Ishikawa (cell line): ENCODE measurements around the gene CALCA.

ENCODE experiments used
- CEBPB ChIP-seq: IDR thresholded peaks from 2 replicates; pipeline ENCODE4 v1.6.1; 2012
- CREB1 ChIP-seq: IDR thresholded peaks from 2 replicates; pipeline ENCODE4 v1.6.1; 2012; ENCODE audit warnings: low read depth
- EGR1 ChIP-seq: IDR thresholded peaks from 2 replicates; pipeline ENCODE4 v1.6.1; 2012
- EP300 ChIP-seq: IDR thresholded peaks from 2 replicates; pipeline ENCODE4 v1.6.1; 2012; ENCODE audit warnings: borderline replicate concordance
- FOXM1 ChIP-seq: IDR thresholded peaks from 2 replicates; pipeline ENCODE4 v1.6.1; 2012; ENCODE audit warnings: low read depth, borderline replicate concordance
- NFIC ChIP-seq: IDR thresholded peaks from 2 replicates; pipeline ENCODE4 v1.6.1; 2012
- RAD21 ChIP-seq: IDR thresholded peaks from 2 replicates; pipeline ENCODE4 v1.6.1; 2012; ENCODE audit warnings: low read depth
- TAF1 ChIP-seq: IDR thresholded peaks from 2 replicates; pipeline ENCODE4 v1.6.1; 2012; ENCODE audit warnings: low read depth, mild to moderate bottlenecking
- TCF12 ChIP-seq: IDR thresholded peaks from 2 replicates; pipeline ENCODE4 v1.6.1; 2012; ENCODE audit warnings: low read depth
- TEAD4 ChIP-seq: IDR thresholded peaks from 2 replicates; pipeline ENCODE4 v1.6.1; 2012
- YY1 ChIP-seq: IDR thresholded peaks from 2 replicates; pipeline ENCODE4 v1.6.1; 2012; ENCODE audit warnings: low read depth
- ZBTB7A ChIP-seq: IDR thresholded peaks from 2 replicates; pipeline ENCODE4 v1.6.1; 2012; ENCODE audit warnings: low read depth
- TF ChIP-seq, protein P1 (sequence below): IDR thresholded peaks from 2 replicates; pipeline ENCODE4 v1.6.1; 2012
- TF ChIP-seq, protein P2 (sequence below): IDR thresholded peaks from 2 replicates; pipeline ENCODE4 v1.6.1; 2012; ENCODE audit warnings: low read depth, mild to moderate bottlenecking
- TF ChIP-seq, protein P3 (sequence below): IDR thresholded peaks from 2 replicates; pipeline ENCODE4 v1.6.1; 2012

Gene CALCA

DNA sequence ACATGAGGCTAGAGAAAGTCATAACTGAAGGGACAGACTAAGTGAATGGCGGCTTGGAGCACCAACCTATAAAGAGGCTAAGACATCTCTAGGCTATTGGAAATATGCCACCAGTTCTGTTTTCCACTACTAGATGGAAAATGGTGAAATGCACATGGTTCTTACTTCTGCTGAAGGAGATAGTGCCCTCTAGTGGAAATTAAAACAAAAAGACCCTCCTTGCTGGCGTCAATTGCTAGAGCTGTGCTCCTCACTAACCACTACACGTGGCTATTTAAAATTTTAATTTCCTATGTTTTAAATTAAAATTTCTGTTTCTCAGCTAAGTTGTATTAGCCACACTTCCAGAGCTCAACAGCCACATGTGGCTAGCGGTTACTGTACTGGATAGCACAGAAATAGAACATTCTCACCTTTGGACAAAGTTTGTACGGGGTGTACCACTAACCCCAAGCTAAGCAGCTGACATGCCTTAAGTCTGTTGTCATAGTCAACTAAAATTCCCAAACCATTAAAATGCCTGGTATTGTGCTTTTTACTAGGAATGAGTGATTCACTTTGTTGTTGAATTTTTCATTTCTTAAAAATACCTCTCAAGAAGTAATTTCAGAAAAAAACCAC, 34.1 kb upstream of the CALCA start:
- TF ChIP-seq FOXM1: no peak
- TF ChIP-seq, protein P1, sequence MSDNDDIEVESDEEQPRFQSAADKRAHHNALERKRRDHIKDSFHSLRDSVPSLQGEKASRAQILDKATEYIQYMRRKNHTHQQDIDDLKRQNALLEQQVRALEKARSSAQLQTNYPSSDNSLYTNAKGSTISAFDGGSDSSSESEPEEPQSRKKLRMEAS: peak; percentile 76
- TF ChIP-seq TAF1: no peak
- TF ChIP-seq RAD21: peak; percentile 79

DNA sequence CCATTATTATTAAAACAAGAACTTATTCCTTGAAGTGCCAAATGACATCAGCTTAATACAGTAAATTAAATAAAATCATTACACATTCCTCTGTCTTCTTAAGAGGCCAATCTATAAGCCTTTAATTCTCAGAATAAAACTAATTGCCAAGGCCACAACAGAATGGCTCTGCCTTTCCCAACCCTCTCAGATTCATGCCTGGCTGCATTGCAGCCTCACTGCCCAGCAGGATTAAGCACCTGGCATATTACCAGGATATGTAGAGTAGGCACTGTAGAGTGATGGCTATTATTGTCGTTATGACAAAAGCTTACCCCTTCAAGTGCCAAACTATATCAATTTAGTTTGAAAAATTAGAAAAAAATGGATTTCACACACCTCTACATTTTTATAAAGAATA, 9.4 kb upstream of the CALCA start:
- TF ChIP-seq YY1: no peak
- no peak for TF ChIP-seq CEBPB
- peak; percentile 39; the same call in 1 of the 2 replicates for TF ChIP-seq TEAD4
- no peak for TF ChIP-seq CREB1
- TF ChIP-seq, protein P2, sequence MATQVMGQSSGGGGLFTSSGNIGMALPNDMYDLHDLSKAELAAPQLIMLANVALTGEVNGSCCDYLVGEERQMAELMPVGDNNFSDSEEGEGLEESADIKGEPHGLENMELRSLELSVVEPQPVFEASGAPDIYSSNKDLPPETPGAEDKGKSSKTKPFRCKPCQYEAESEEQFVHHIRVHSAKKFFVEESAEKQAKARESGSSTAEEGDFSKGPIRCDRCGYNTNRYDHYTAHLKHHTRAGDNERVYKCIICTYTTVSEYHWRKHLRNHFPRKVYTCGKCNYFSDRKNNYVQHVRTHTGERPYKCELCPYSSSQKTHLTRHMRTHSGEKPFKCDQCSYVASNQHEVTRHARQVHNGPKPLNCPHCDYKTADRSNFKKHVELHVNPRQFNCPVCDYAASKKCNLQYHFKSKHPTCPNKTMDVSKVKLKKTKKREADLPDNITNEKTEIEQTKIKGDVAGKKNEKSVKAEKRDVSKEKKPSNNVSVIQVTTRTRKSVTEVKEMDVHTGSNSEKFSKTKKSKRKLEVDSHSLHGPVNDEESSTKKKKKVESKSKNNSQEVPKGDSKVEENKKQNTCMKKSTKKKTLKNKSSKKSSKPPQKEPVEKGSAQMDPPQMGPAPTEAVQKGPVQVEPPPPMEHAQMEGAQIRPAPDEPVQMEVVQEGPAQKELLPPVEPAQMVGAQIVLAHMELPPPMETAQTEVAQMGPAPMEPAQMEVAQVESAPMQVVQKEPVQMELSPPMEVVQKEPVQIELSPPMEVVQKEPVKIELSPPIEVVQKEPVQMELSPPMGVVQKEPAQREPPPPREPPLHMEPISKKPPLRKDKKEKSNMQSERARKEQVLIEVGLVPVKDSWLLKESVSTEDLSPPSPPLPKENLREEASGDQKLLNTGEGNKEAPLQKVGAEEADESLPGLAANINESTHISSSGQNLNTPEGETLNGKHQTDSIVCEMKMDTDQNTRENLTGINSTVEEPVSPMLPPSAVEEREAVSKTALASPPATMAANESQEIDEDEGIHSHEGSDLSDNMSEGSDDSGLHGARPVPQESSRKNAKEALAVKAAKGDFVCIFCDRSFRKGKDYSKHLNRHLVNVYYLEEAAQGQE: no peak
- TF ChIP-seq, protein P1: no peak
- TF ChIP-seq FOXM1: no peak
- TF ChIP-seq NFIC: peak; percentile 79
- no peak for TF ChIP-seq ZBTB7A
- no peak for TF ChIP-seq TAF1
- TF ChIP-seq, protein P3, sequence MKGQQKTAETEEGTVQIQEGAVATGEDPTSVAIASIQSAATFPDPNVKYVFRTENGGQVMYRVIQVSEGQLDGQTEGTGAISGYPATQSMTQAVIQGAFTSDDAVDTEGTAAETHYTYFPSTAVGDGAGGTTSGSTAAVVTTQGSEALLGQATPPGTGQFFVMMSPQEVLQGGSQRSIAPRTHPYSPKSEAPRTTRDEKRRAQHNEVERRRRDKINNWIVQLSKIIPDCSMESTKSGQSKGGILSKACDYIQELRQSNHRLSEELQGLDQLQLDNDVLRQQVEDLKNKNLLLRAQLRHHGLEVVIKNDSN: no peak
- TF ChIP-seq EP300: no peak

DNA sequence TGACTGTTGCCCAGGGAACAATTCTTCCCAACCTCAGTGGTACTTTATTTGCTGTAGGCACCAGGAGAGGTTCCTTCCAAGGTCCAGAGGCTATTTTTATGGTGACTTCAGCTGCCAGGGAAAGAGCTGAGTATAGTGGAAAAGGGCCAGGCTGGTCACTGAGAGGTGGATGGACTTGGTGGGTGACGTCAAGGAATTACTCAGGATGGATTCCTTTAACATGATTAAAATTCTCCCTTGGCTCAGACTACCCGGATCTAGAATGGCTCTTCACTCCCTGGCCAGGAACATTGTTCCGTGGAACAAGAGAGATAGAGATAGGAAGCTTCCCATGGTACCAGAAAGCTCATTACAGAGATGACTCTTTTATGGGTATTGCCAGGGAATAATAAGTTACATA, 8.7 kb upstream of the CALCA start:
- TF ChIP-seq, protein P3: no peak
- no peak for TF ChIP-seq CEBPB
- TF ChIP-seq, protein P2: no peak
- TF ChIP-seq EP300: no peak
- TF ChIP-seq FOXM1: no peak
- TF ChIP-seq TCF12: no peak
- TF ChIP-seq RAD21: no peak
- TF ChIP-seq, protein P1: no peak
- TF ChIP-seq YY1: no peak
- no peak for TF ChIP-seq EGR1
- no peak for TF ChIP-seq CREB1
- TF ChIP-seq NFIC: no peak
- TF ChIP-seq ZBTB7A: no peak
- no peak for TF ChIP-seq TEAD4
- TF ChIP-seq TAF1: no peak

DNA sequence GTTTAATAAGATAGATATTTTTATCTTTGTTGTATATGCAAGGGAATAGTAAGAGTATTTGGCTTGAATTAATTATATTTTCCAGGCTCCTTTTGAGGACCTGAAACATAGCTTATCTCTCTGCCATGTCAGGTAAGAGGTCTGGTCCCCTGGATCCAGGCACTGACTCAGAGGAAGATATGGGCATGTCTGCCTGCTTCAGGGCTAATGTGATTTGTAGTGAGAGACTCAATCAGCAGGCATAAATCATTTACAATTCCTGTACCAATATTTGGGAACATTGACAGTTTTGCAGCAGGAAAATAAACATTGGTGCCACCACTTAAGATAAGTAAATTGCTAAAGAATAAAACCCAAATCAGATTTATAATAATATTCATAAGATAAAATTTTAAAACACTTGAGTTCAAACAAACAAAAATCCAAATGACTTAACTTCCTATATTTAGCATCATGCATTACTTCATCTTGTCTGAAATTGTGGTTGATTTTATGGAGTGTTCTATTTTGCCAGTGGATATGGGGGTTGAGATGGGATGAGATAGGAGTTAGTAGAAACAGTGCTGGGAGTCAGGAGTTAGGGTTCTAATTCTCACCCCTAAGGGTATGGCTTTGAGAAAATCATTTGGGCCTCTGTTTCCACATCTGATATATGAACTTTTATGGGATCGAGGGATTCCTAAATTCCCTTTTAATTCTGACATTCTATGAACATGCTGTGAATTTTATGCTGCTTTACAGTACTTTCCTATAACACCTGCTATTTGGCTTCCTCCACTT, 5.1 kb upstream of the CALCA start:
- TF ChIP-seq EP300 (no peak), TCF12 (no peak), RAD21 (no peak), TAF1 (no peak), CREB1 (no peak), YY1 (no peak), CEBPB (no peak)
- TF ChIP-seq, protein P3: no peak

DNA sequence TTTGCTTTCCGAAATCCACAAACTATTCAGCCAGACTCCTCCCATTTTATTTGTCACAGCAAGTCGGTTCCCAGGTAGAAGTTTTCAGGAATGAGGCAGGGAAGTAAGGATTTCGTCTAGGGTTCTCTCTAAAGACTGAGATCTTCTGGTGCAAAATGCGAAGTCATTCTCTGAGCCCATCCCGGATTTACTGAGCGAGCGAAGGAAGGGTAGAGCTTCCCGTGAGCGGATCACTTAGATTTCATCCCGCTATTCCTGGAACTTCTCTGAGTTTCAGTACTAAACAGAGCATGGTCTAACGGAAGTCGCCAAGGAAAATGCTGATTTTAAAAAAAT, 3.1 kb upstream of the CALCA start:
- TF ChIP-seq CEBPB (no peak), EP300 (no peak), RAD21 (no peak), TEAD4 (no peak)
- TF ChIP-seq, protein P2: no peak
- TF ChIP-seq, protein P1: no peak
